Kidney tubule cell (primary cell): Measurements from ENCODE around the gene XRN2.

Source experiments
- DNase-seq: peaks from one replicate; pipeline ENCODE4 v3.0.0-alpha.2; 2018; ENCODE audit warnings: low spot score

Gene XRN2

DNA sequence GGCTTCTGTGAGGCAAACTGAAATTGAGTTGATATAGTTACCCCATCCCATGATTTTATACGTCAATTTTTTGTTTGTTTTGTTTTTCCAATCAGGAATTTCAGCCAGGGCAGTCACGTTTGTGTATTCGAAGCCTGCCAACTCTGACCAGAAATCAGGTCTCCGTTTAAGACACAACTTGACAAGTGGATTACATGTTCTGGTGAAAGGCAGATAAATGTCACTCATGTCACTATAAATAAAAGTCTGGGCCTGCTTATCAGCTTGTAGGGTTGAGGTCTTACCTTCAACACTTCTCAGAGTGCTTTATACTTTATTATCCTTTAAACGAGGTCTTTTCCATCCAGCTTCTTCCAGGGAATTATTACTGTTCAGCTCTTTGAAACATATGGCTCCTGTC, 8.4 kb upstream of the XRN2 start:
- no peak for DNase-seq

GRCh38 chr20:21301940-21302663, 1.0 kb upstream of the XRN2 start:
- DNase-seq, result no peak

DNA sequence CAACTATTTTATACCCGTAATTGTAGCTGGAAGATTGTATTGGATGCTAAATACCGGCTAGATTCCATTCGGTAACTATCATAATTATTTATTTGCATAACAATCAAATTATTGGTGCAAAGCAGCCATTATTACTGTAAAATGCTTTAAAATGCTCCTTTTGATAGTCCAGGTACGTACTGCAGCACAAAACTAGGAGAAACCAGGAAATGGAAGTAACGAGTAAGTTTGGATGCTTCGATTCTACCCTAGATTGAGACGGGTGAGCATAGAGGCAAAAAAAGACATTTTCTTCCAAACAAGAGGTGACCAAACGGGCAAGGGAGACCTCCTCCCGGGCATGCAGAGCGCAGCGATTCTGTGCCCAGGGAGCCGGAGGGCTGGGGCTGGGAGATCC, 469 bp upstream of the XRN2 start:
- DNase-seq, result no peak

DNA sequence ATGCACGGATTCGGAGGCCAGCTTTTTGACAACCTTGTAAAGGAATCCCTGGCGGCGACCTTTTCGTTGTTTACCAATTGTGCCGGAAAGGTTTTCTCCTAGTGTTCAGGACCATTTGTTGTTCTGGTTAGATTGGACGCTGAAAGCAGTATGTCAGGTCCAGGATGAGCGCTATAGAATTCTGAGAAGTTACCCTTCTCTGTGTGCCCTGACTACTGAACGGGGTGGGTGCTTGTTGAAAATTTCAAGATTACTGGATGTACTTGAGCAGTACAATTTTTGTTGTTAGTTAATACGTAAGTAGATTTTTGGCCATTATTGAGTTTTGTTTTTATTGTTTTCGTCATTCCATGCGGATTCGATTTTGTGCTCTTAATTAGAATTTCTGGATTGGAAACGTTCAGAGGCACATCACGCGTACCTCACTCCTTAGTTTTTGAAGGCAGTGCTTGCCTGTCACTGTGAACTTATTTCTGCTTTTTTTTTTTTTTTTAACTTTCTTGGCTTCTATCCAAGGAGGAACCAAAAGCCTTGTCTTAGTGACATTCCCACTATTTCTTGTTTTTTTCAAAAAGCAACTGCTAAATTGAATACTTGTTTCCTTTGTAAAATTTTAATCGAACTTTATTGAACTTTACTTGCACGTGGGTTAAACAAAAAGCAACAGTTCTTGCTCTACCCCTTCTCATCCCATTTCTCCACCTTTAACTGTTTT, 898 bp downstream of the XRN2 start:
- DNase-seq, result peak; percentile 26

DNA sequence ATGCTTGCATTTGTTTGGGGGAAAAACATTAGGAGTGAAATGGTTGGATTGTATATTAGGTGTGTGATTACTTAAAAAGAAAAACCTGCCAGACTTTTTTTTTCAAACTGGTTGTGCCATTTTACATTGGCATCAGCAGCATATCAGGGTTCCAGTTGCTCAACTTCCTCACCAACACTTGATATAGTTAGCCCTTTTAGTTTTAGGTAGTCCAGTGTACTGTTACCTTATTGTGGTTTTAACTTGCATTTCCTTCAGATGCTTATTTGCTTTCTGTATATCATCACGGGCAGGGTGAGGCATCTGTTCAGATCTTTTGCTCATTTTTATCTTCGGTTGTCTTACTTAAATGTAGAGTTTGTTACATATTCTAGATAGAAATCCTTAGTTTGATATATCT, 5.2 kb downstream of the XRN2 start:
- DNase-seq, result no peak

DNA sequence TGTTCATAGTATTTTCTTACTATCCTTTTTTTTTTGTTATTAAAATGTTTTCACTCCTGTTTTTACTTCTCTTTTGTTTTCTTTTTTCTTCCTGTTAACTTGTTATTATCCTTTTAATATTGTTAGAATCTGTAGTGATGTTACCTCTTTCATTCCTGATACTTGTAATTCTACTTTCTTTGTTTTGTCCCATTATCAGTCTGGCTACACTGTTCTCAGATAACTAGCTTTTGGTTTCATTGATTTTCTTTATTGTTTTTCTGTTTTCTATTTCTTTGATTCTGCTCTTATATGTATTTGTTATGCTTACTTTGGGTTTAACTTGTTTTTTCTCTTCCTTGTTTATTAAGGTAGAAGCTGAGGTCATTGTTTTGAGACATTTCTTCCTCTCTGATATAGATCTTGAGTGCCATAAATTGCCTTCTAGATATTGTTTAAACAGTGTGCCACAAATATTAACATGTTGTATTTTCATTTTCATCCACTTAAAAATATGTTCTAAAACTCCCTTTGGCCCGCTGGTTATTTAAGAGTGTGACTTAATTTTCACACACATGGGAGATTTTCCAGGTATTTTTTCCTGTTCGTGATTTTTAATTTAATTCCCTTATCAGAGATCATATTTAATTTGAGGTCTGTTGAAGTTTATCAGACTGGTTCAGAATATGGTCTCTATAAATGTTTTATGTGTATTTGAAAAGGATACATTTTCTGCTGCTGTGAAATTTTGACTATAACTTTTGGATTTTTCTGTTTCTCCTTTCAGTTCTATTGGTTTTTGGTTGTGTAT, 6.7 kb downstream of the XRN2 start:
- DNase-seq, result no peak

DNA sequence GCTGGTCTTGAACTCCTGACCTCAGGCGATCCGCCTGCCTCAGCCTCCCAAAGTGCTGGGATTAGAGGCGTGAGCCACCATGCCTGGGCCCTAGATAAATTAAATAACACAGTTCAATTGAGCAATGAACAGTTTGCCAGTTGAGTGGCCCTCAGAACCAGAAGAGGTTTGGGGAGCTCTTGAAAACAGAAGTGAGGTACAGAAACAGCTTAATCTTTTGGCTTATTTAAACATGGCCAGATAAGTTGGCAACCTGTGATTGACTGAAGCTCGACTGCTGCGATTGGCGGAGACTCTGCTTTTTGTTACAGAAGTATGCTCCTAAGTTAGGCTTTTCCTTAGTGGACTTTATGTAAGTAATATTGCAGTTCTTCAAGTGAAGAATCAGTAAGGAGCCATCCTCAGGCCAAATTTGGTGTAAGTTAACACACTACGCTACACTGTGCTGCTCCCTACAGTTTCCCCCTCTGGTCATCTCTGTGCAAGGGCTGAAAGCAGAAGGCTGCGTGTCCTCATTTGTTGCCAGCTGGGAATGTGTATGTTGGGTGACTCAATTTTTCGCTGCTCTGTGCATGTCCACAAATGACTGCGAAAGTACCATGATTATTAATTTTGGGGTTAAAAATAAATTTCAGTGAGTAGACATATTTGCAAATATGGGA, 9.8 kb downstream of the XRN2 start:
- no peak for DNase-seq

- peak; percentile 51 for DNase-seq
These were observed 12.0 kb downstream of the XRN2 start for GRCh38 chr20:21315138-21315537.

GRCh38 chr20:21322083-21322710, 19.1 kb downstream of the XRN2 start:
- no peak for DNase-seq

DNA sequence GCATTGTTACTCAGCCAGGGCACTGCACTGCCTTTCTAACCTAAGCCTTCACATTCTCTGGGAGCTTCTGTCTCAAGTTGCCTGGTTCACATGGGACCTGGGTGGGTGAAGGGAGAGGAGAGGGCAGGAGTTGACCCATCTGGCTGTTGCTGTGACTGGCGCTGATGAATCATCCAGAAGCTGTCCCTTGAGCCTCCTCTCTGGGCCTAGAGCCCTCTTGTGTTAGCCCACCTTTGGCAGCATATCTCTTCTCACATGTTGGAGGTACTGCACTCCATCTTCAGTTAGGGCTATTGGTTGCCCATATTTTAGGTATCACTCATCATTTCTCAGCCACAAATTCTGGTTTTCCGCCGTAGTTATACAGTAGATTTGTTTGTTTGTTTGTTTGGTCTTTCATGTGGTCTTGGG, 19.8 kb downstream of the XRN2 start:
- DNase-seq, result no peak

DNA sequence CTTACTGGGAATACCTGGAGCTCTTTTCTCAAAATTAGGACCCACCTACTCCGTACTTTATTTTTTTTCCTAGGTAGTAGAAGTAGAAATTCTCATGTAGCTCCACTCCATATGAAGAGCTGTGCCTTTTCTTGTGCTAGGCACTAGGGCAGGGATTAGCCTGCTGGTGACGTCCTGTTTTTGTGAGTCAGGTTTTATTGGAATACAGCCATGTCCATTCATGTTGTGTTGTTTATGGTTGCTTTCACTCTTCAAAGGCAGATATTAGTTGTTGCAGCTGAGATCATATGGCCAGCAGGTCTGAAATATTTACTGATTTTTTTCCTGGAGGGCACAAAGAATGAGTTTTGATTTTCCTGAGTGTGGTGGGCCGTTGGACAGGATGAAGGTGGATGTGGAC, 20.5 kb downstream of the XRN2 start:
- DNase-seq, result peak; percentile 65

DNA sequence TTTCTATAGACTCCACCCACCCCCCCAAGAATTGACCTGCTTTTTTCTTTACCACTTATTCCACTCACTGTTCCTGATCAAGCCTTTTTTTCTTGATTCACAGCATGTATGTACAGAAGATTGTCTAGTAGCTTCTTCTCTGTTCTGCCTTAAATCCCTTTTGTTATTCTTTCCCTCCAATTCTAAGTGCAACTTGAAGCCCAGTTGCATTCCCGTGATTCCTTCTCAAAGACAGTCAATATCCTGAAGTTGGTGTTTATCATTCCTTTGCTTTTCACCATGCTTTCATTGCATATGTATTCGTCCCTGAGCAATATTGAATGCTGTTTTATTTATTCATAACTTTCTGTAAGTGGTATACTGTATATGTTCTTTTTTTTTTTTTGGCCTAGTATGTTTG, 21.0 kb downstream of the XRN2 start:
- DNase-seq, result no peak

DNA sequence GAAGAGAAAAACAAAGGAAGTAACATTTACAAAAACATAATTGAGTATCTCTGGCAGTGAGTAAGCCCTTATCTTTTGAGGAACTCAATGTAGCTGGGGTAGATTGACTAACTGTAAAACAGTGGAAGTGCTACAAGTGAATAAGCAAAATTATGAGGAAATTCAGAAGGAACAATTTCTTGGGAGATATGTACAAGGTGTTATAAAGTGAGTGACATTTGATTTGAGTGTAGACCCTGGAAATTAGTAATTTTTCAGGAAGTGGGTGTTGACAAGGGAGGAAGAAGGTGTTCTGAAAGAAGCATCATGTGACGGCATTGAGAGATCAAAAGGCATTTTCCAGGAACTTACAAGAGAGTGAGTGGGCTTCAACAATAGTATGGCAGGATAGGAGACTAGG, 22.2 kb downstream of the XRN2 start:
- DNase-seq, result no peak

DNA sequence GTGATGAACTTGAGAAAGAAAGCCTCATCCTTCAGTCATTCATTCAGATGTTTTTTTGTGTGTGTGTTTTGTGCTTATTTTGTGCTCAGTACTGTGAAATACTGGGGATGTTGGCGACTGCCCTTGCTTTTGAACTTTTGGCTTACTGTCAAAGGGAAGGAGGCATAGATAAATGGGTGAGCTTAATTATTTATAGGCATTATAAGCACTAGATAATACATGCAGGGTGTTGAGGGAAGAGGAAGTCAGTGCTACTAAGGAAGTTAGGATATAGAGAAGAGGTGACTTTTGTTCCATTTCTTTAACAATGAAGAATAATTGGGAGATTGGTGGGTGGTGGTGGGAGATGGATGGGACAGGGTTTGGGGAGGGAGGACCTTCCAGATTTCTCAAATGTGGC, 23.6 kb downstream of the XRN2 start:
- no peak for DNase-seq

DNA sequence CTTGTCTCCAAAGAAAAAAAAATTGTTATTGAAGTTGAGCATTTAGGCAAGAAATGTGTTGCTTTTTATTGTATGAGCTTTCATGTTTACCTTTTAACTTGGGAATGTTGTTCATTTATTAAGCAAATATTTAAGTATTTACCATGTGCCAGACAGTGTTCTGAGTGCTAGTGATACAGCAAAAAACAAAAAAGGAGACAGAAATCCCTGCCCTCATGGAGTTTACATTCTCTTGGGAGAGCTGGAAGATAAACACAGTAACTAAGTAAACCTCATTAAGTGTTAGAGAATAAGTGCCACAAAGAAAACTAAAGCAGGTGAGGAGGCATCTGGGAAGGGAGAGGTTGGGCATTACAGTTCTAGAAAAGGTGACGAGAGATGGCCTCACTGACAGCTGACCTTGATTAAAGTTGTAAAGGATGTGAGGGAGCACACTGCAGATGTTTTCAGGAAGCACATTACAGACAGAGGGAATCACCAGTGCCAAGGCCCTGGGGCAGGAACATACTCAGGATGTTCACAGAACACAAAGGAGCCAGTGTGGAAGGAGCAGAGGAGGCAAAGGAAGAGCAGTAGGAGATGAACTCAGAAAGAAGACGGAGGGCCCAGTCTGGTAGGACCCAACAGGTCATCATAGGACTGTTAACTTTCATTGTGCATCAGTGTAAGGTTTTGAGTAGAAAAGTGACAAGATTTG, 33.5 kb downstream of the XRN2 start:
- DNase-seq, result no peak

DNA sequence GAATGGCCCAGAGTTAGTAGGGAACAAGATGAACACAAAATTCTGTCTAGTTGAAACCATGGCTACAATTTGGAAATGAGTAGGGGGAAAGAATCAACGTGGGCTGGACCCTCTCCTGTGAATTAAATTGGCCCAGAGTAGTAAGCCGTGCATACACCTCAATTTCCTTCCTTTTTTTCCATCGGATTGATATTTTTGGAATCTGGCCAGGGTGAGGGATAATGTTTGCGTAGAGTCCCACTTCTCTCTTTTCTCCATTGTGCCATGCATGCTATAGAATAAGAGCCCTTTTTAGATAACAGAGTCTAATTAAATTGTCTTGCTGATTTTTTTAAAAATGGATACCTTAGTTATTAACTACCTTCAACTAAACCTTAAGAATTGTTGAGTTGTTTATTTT, 35.2 kb downstream of the XRN2 start:
- DNase-seq, result no peak

DNA sequence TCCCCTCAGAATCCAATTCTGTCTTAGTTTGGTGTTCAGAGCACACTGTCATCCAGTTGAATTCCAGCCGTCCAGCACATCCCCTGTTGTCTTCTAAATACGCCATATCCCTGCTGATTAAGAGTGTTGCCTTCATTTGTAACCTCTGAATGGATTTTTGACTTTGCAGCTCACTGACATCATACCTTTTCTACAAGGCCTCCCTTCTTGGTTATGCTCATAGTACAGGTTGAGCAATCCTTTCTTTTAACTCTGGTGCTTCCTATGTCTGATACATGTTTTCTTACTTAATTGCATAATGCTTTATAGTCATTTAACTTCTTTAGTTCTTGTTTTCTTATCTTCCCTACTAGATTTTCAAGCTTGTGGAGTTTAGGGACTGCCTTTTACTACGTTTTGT, 36.4 kb downstream of the XRN2 start:
- no peak for DNase-seq

GRCh38 chr20:21340991-21341697, 38.0 kb downstream of the XRN2 start:
- no peak for DNase-seq

- DNase-seq, result no peak
These were observed 39.7 kb downstream of the XRN2 start for GRCh38 chr20:21342656-21343345.

GRCh38 chr20:21344206-21344900, 41.2 kb downstream of the XRN2 start:
- DNase-seq, result no peak
